SK-N-MC (cell line): ENCODE results near the gene LILRA5.
"Not testable (repeated sequence)": the region's sequence is repeated elsewhere in the genome, so short reads cannot be mapped to it uniquely, and the experiment has no call there.

ENCODE experiments used
- EZH2 ChIP-seq: fragments of 200-600 bp; sonication (generic); IDR thresholded peaks from one replicate; pipeline ENCODE4 v1.6.1; 2017; ENCODE audit warnings: antibody characterized with exemption
- POLR2AphosphoS5 ChIP-seq: IDR thresholded peaks from 2 replicates; pipeline ENCODE4 v1.6.1; 2012; ENCODE audit warnings: mild to moderate bottlenecking, low read depth, low read length, borderline replicate concordance

DNA sequence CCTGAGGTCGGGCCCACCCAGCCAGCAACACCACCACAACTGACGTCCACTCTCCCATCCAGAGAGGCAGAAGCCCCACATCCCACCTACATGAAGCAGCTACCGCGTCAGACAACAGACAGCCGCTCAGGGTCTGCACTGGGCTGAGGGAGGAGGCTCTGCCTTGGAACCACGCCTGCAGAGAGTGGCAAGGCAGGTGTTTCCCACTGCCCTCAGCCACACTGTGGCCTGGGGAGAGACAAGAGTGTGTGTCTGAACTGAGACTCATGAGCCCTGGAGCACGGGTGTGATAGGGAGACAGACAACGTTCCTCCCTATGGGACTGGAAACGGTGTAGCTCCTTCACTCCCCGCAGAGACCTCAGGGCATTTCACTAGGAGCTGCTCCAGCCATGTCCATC, 26.7 kb downstream of the LILRA5 start:
- not testable (repeated sequence) for TF ChIP-seq POLR2AphosphoS5, EZH2
